ENCODE results near the gene RUNDC1. TPM values are rescaled to one million over a fixed set of nuclear protein-coding genes. Genes with fewer than 3 reads are reported as not detected.
A peak's percentile ranks its signal among the peaks of the same experiment; 100 is the strongest.

RUNDC1 gene
- total and polyA plus RNA-seq, 7 donors: 8.7 to 17.8 (median 10.6) TPM

- DNase-seq (no peak), ATAC-seq (no peak)
- peak overlapping the region; percentile 46 for H3K27ac ChIP-seq
- 84 to 88% (median 85%) methylated on average over 7 of the region's 7 CpGs for WGBS, 3 donors
- H3K4me3 ChIP-seq: no peak overlapping the region
- peaks cover 0 to 52% of the 10 kb centered on the region in 2 donors for H3K36me3 ChIP-seq (ENCODE audit: insufficient read depth in 1 of 2, low read depth in 1 of 2)
- H3K4me1 ChIP-seq: peaks cover 11% of the 10 kb centered on the region
- intact Hi-C loops (cut with DNase I): no loop called here
- H3K27me3 ChIP-seq (ENCODE audit: insufficient read depth in 3 of 3, low read length in 2 of 3): no peaks in the 10 kb centered on the region
- H3K9me3 ChIP-seq: no peaks in the 10 kb centered on the region
- no peak for TF ChIP-seq CTCF (IDR thresholded peaks at IDR 0.05)
Observed at GRCh38 chr17:43016216-43016615, 35.9 kb downstream of the RUNDC1 start.

- peaks cover 0 to 41% of the 10 kb centered on the region in 2 donors for H3K36me3 ChIP-seq (ENCODE audit: insufficient read depth in 1 of 2, low read depth in 1 of 2)
- ATAC-seq: no peak
- WGBS, 3 donors: 53 to 63% (median 53%) methylated on average over 19 of the region's 19 CpGs
Observed at GRCh38 chr17:43018008-43018853, 37.9 kb downstream of the RUNDC1 start.

GRCh38 chr17:43018932-43019331 is 38.6 kb downstream of the RUNDC1 start:
- peaks cover 0 to 3% (median 0%) of the 10 kb centered on the region in 3 donors for H3K27me3 ChIP-seq (ENCODE audit: insufficient read depth in 3 of 3, low read length in 2 of 3)
- 55 to 71% (median 58%) methylated on average over 4 of the region's 4 CpGs for WGBS, 3 donors
- no peak for TF ChIP-seq CTCF (IDR thresholded peaks at IDR 0.05)
- H3K4me1 ChIP-seq: peaks cover 15% of the 10 kb centered on the region
- peak overlapping the region; percentile 79 for H3K27ac ChIP-seq
- intact Hi-C loops (cut with DNase I): no loop called here
- ATAC-seq: no peak
- no peak for DNase-seq
- H3K4me3 ChIP-seq: no peak overlapping the region
- no peaks in the 10 kb centered on the region for H3K9me3 ChIP-seq
- peaks cover 0 to 40% of the 10 kb centered on the region in 2 donors for H3K36me3 ChIP-seq (ENCODE audit: insufficient read depth in 1 of 2, low read depth in 1 of 2)

More at GRCh38 chr17:43018008-43018853, 37.9 kb downstream of the RUNDC1 start:
- H3K4me1 ChIP-seq: peaks cover 15% of the 10 kb centered on the region
- no peak for TF ChIP-seq CTCF (IDR thresholded peaks at IDR 0.05)
- no peak for DNase-seq
- no peaks in the 10 kb centered on the region for H3K27me3 ChIP-seq (ENCODE audit: insufficient read depth in 3 of 3, low read length in 2 of 3)
- no peaks in the 10 kb centered on the region for H3K9me3 ChIP-seq
- no peak overlapping the region for H3K4me3 ChIP-seq
- intact Hi-C loops (cut with DNase I): no loop called here
- H3K27ac ChIP-seq: no peak overlapping the region

- 49 to 51% (median 50%) methylated on average over 7 of the region's 7 CpGs for WGBS, 3 donors
- H3K36me3 ChIP-seq (ENCODE audit: insufficient read depth in 1 of 2, low read depth in 1 of 2): peaks cover 0 to 40% of the 10 kb centered on the region in 2 donors
- H3K27ac ChIP-seq: peak overlapping the region; percentile 79
- H3K4me1 ChIP-seq: peaks cover 15% of the 10 kb centered on the region
- intact Hi-C loops (cut with DNase I): no loop called here
- no peaks in the 10 kb centered on the region for H3K9me3 ChIP-seq
- DNase-seq: no peak
- no peak for ATAC-seq
- peak overlapping the region; percentile 100 for H3K4me3 ChIP-seq
- TF ChIP-seq CTCF (IDR thresholded peaks at IDR 0.05): no peak
- H3K27me3 ChIP-seq (ENCODE audit: insufficient read depth in 3 of 3, low read length in 2 of 3): peaks cover 0 to 3% (median 0%) of the 10 kb centered on the region in 3 donors
Observed at GRCh38 chr17:43019418-43019817, 39.1 kb downstream of the RUNDC1 start.

Measured in psoas muscle (tissue), 8 donors.